Psoas muscle (tissue), 8 donors: Measurements from ENCODE around the gene KATNIP. TPM values are rescaled to one million over a fixed set of nuclear protein-coding genes. Genes with fewer than 3 reads are reported as not detected.

Experiments
- ATAC-seq, 4 donors: fragments of 200-7000 bp; cut with Tn5 transposase; one replicate each; pipeline ENCODE4 v1.9.1; 2020; ENCODE audit warnings: moderate library complexity in 3 of 4, mild to moderate bottlenecking in 2 of 4
- DNase-seq, 2 donors: peaks; one replicate each; pipeline ENCODE4 v3.0.0-alpha.2; 2020
- H3K27ac ChIP-seq: fragments of 200-600 bp; one replicate; pipeline ENCODE4 v1.8.0; 2022
- H3K27me3 ChIP-seq, 3 donors: fragments of 200-600 bp in 1 of 3; one replicate each; pipeline versions ENCODE4 v1.6.1 to v1.8.0; 2013 to 2022; ENCODE audit warnings: low read length in 2 of 3, mild to moderate bottlenecking in 2 of 3, moderate library complexity in 1 of 3; ENCODE audit not compliant: insufficient read depth in 3 of 3
- H3K36me3 ChIP-seq, 2 donors: fragments of 200-600 bp in 1 of 2; one replicate each; pipeline versions ENCODE4 v1.6.1 to v1.8.0; 2013 to 2022; ENCODE audit warnings: low read depth in 1 of 2, mild to moderate bottlenecking in 1 of 2, moderate library complexity in 1 of 2; ENCODE audit not compliant: insufficient read depth in 1 of 2
- H3K4me1 ChIP-seq: fragments of 200-600 bp; one replicate; pipeline ENCODE4 v1.8.0; 2022
- H3K4me3 ChIP-seq: fragments of 200-600 bp; one replicate; pipeline ENCODE4 v1.8.0; 2022; ENCODE audit warnings: mild to moderate bottlenecking
- H3K9me3 ChIP-seq: fragments of 200-600 bp; one replicate; pipeline ENCODE4 v1.8.0; 2022
- WGBS, 3 donors: extraction: QIAGEN DNeasy Blood & Tissue Kit; methylation state at CpG; one replicate each; pipeline versions ENCODE4 v1.1.6 to v1.1.7; 2013; 5-methylcytosine and 5-hydroxymethylcytosine counted together
- intact Hi-C, 2 donors: fragments of 100-400 bp; cut with DNase I; formaldehyde crosslinking; loops; one replicate each; pipeline versions ENCODE4 v1.11.0 to v1.14.2; 2022
- polyA plus RNA-seq, 3 donors: library from polyadenylated mRNA; stranded (reverse); fragments of 200-250 nt; gene quantifications; one replicate each; pipeline ENCODE4 v1.2.3, GENCODE V29; 2013
- total RNA-seq, 4 donors: library from RNA; stranded (reverse); fragmentation: NEBNext Ultra II Directional in 2 of 4; extraction: Animal tissue kit (Norgen Biotek cat#: 25700) in 2 of 4; gene quantifications; one replicate each; pipeline versions ENCODE4 v1.2.1 to v1.2.4, GENCODE V29; 2021 to 2023
- TF ChIP-seq, protein P1 (sequence below): fragments of 200-600 bp; IDR thresholded peaks from one replicate; pipeline ENCODE4 v1.8.0; 2022; ENCODE audit warnings: antibody characterized with exemption
- donor health status: healthy with polysubstance abuse.
- donor health status: DM: no; HTN: no; CAD: no; lungs with moderate emphysema.
- donor health status: Bipolar disorder and iron deficiency.
- donor health status: healthy.
- donor health status: DM: yes; HTN: yes; CAD: no.
- donor health status: DM: no; HTN: no; CAD: no.
- donor health status: DM: no; HTN: no; CAD: no.
- donor health status: DM: yes; HTN: yes; CAD: no.

KATNIP gene
- total and polyA plus RNA-seq, 7 donors = 4.5 to 9.6 (median 6.1) TPM

- Histone ChIP-seq H3K4me1 (no peaks in the 10 kb centered on the region), H3K9me3 (no peaks in the 10 kb centered on the region), H3K36me3 (peaks cover 8 to 98% of the 10 kb centered on the region in 2 donors), H3K4me3 (no peak overlapping the region), H3K27ac (no peak overlapping the region), H3K27me3 (no peaks in the 10 kb centered on the region)
- 46 to 57% (median 52%) methylated on average over 5 of the region's 5 CpGs for WGBS, 3 donors
- ATAC-seq (no peak), DNase-seq (no peak)
- TF ChIP-seq, protein P1, sequence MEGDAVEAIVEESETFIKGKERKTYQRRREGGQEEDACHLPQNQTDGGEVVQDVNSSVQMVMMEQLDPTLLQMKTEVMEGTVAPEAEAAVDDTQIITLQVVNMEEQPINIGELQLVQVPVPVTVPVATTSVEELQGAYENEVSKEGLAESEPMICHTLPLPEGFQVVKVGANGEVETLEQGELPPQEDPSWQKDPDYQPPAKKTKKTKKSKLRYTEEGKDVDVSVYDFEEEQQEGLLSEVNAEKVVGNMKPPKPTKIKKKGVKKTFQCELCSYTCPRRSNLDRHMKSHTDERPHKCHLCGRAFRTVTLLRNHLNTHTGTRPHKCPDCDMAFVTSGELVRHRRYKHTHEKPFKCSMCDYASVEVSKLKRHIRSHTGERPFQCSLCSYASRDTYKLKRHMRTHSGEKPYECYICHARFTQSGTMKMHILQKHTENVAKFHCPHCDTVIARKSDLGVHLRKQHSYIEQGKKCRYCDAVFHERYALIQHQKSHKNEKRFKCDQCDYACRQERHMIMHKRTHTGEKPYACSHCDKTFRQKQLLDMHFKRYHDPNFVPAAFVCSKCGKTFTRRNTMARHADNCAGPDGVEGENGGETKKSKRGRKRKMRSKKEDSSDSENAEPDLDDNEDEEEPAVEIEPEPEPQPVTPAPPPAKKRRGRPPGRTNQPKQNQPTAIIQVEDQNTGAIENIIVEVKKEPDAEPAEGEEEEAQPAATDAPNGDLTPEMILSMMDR = no peak
- intact Hi-C loops = no loop called here
These were observed 11.4 kb upstream of the KATNIP start for GRCh38 chr16:27538528-27538927.

DNA sequence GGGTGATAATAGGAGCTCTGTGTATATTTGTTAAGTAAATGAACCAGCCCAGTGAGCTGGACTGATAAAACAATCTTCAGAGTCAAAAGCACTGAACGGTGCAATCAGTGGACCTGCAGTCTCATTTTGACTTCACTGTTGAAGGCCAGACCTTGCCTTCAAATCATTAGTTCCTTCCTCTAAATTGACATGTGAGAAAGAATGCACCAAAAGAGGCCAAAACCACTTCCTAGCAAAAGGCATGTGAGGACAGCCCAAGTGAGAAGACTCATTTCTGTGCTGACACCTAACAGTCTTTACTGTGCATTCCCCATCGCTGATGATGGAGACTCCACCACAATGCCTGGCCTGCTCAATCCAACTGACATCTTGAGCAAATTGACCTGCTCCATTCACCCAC is 10.8 kb upstream of the KATNIP start:
- H3K27me3 ChIP-seq = no peaks in the 10 kb centered on the region
- peaks cover 8 to 98% of the 10 kb centered on the region in 2 donors for H3K36me3 ChIP-seq
- intact Hi-C loops = no loop called here
- ATAC-seq (no peak), DNase-seq (no peak)
- WGBS, 3 donors = 93 to 100% (median 98%) methylated on average over 2 of the region's 2 CpGs
- TF ChIP-seq, protein P1 = no peak
- H3K4me3 ChIP-seq = no peak overlapping the region
- H3K27ac ChIP-seq = no peak overlapping the region
- H3K9me3 ChIP-seq = no peaks in the 10 kb centered on the region
- H3K4me1 ChIP-seq = no peaks in the 10 kb centered on the region

- Histone ChIP-seq H3K27ac (no peak overlapping the region), H3K27me3 (no peaks in the 10 kb centered on the region), H3K36me3 (peaks cover 8 to 98% of the 10 kb centered on the region in 2 donors), H3K9me3 (no peaks in the 10 kb centered on the region), H3K4me3 (no peak overlapping the region), H3K4me1 (no peaks in the 10 kb centered on the region)
- ATAC-seq (no peak), DNase-seq (no peak)
- WGBS, 3 donors = 78 to 79% (median 78%) methylated on average over 5 of the region's 5 CpGs
- intact Hi-C loops = no loop called here
- TF ChIP-seq, protein P1 = no peak
These were observed 10.3 kb upstream of the KATNIP start for GRCh38 chr16:27539636-27540035.

DNA sequence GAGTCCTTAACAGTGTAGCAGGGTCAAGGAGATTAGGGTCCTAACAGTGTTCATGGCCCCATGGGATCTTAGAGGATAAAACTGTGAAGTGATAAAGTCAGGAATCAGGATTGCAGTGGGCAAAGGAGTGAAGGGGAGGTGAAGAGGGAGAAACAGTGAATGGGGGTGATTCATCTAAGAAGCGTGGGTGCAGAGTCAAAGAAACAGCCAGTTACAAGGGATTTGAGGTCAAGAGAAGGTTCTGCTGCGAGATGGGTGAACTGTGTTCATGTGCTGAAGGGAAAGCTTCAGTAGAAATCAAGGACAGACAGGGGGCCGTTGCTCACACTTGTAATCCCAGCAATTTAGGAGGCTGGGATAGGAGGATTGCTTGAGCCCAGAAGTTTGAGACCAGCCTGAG is 6.1 kb upstream of the KATNIP start:
- no peaks in the 10 kb centered on the region for H3K27me3 ChIP-seq
- intact Hi-C loops = no loop called here
- peaks cover 23% of the 10 kb centered on the region for H3K4me1 ChIP-seq
- no peaks in the 10 kb centered on the region for H3K9me3 ChIP-seq
- DNase-seq (no peak), ATAC-seq (no peak)
- TF ChIP-seq, protein P1 = no peak
- no peak overlapping the region for H3K27ac ChIP-seq
- peaks cover 10 to 73% of the 10 kb centered on the region in 2 donors for H3K36me3 ChIP-seq
- WGBS, 3 donors = 96 to 98% (median 96%) methylated on average over 3 of the region's 3 CpGs
- H3K4me3 ChIP-seq = no peak overlapping the region

- Histone ChIP-seq H3K9me3 (no peaks in the 10 kb centered on the region), H3K4me1 (peaks cover 27% of the 10 kb centered on the region), H3K27me3 (no peaks in the 10 kb centered on the region), H3K4me3 (no peak overlapping the region), H3K36me3 (peaks cover 10 to 66% of the 10 kb centered on the region in 2 donors), H3K27ac (no peak overlapping the region)
- DNase-seq = no peak
- intact Hi-C loops = no loop called here
- TF ChIP-seq, protein P1 = no peak
- ATAC-seq = no peak
- 85 to 96% (median 92%) methylated on average over 4 of the region's 4 CpGs for WGBS, 3 donors
These were observed 5.3 kb upstream of the KATNIP start for GRCh38 chr16:27544671-27545070.
